Cerebellar cortex (tissue), 1 donor: ENCODE data around the gene PARL.
A peak's percentile ranks its signal among the peaks of the same experiment; 100 is the strongest.

ENCODE experiments used
- DNase-seq: peaks from one replicate; pipeline ENCODE4 v3.0.0-alpha.2; 2015; ENCODE audit warnings: low spot score

The PARL gene

GRCh38 chr3:183884427-183885296 lies at the start of gene PARL:
PARL (minus strand) TSS chr3:183884880; CDS start chr3:183884846, 34 bp downstream.
- DNase-seq = peak; percentile 94

GRCh38 chr3:183933160-183933559 lies 48.5 kb upstream of the PARL start:
- no peak for DNase-seq

GRCh38 chr3:183931881-183932280 lies 47.2 kb upstream of the PARL start:
- no peak for DNase-seq

DNA sequence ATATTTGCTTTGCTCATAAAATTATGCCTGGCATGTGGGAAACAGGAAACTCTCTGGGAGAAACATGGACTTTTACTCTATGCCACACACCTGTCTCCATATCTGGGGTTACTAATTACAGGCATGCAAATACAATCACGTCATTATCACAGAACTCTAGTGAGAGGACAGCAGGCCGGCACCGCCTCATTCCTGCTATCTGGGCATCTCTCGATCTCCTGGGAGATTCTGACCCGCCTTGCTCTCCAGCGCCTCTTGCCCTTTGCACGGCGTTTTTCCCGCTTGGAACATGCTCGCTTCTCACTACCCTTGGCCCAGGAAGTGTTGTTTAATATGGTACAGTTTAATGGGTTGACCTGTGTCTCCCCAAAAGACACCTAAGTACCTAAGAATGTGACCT lies 45.4 kb upstream of the PARL start:
- no peak for DNase-seq

- DNase-seq = no peak
Measured at GRCh38 chr3:183927059-183927458, 42.4 kb upstream of the PARL start.

- DNase-seq = no peak
Measured at GRCh38 chr3:183924956-183925355, 40.3 kb upstream of the PARL start.

GRCh38 chr3:183924543-183924942 lies 39.9 kb upstream of the PARL start:
- no peak for DNase-seq

- DNase-seq = no peak
Measured at GRCh38 chr3:183922421-183922820, 37.7 kb upstream of the PARL start.

- no peak for DNase-seq
Measured at GRCh38 chr3:183921096-183921495, 36.4 kb upstream of the PARL start.

- no peak for DNase-seq
Measured at GRCh38 chr3:183920416-183920815, 35.7 kb upstream of the PARL start.

DNA sequence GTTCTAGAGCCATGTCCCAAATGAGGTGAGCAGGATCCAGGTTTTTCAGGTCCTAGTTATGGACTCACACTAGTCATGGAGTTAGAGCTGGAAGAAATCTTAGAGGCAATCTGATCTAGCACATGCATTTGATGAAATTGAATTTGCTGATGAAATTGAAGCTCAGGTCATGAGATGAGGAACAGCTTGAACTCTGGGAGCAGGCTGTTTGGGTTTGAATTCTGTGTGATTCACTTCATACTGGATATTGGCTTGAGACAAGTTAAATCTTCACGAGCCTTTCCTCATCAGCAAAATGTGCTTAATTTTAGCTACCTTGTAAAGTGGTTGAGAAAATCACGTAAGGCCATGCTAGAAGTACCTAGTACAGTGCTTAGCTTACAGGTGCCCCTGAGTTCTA lies 33.5 kb upstream of the PARL start:
- DNase-seq = no peak

DNA sequence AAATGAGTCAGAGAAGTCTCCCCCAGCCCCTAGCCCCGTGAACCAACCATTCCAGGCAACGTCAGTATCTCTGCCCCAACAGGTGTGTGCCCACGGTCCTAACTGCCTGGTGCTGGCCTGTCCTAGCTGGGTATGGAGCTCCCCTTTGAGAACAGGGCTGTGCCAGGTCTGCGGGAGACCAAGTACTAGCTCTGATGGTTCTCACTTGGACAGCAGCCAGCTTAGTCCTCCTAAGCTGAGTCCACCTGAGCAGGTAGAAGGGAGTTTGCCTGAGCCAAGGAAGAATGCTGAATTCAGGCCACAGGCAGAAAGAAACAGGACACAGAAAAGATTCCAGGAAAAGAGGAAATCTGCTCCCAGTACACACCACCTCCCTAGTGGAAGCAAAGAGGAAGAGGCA lies 33.1 kb upstream of the PARL start:
- peak; percentile 66 for DNase-seq

DNA sequence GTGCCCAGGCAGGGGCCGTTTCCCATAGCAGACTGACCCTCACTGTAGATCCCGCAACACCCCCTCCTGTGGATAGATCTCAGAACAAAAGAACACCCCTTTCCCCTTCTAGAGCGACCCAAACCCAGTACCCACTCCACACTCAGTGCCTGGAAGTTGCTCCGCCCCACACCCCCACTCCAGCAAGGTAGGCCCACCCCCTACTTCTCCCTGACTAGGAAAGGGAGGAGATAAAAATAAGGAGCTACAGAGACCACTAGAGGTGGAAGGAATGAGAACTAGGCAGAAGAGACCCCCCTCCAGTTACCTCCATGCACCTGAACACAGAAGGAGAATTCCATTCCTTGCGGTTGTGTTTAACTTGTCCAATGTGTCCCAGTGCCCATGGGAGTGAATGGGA lies 30.2 kb upstream of the PARL start:
- DNase-seq = no peak

- no peak for DNase-seq
Measured at GRCh38 chr3:183913580-183913920, 28.9 kb upstream of the PARL start.

GRCh38 chr3:183912895-183913579 lies 28.4 kb upstream of the PARL start:
- no peak for DNase-seq

GRCh38 chr3:183911763-183912506 lies 27.3 kb upstream of the PARL start:
- DNase-seq = no peak

DNA sequence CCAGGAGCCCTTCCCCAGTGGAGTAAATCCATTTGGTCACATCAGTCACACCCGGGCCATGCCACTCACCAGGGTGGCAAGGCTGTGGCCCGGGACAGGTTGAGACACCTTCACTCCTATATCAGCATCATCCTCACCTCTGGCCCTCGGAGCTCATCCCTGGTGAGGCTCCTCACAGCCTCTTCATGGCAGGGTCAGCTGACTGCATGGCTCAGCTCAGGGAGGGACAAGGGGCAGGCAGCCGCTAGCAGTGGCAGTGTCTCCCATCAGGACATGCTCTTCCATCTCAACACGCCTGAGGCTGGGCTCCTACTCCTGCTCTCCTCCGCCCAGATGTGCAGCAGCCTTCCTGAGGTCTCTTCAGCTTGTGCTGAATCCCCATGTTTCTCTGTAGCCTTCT lies 26.4 kb upstream of the PARL start:
- DNase-seq = no peak

DNA sequence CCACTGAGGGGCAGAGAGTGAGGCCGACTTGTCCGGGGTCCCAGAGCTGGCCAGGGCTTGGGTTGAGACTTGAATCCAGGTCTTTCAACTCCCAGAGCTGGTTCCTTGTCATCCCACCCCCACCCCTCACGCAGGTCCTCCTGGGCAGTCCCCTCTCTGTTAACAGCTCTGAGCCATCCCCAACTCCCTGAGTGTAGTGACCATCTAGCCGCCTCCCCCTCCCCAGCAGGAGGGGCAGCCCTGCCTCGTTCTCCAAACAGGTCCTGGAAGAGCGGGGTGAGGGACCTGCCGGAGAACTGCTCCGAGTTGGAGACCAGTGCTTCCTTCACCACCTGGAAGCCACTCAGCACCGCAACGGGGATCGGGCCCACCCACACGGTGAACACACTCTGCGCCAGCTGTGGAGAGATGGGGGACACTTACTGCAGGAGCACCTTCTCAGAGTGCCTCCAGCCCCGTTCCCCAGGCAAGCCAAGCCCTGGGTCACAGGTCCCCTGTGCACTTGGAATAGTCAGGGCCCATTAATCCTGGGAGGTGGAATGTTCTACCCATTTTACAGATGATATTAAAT lies 24.4 kb upstream of the PARL start:
- no peak for DNase-seq

- no peak for DNase-seq
Measured at GRCh38 chr3:183907911-183908331, 23.2 kb upstream of the PARL start.

DNA sequence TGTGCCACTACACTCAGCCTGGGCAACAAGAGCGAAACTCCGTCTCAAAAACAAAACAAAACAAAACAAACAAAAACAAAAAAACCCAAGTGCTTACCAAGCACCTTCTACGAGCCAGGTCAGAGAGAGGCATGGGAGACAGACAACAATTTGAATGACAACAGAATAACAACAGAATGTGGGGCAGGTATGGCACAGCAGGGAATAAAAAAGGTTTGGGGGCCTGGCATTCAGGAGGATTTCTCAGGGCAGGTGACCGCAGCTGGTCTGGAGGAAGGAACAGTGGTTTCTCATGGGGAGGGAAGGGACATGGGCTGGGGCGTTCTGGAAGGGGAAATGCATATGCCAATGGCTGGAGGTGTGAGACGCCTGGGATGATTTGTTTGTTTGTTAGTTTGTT lies 22.5 kb upstream of the PARL start:
- DNase-seq = no peak

- no peak for DNase-seq
Measured at GRCh38 chr3:183906234-183906921, 21.7 kb upstream of the PARL start.
